Measurements from ENCODE around the gene LEKR1.
A peak's percentile ranks its signal among the peaks of the same experiment; 100 is the strongest.

Gene LEKR1

GRCh38 chr3:157078131-157078810, 252.1 kb downstream of the LEKR1 start:
- DNase-seq (ENCODE audit: low read depth in 1 of 2, low spot score in 1 of 2): no peak

- no peak for DNase-seq (ENCODE audit: low read depth in 1 of 2, low spot score in 1 of 2)
These were observed 252.6 kb downstream of the LEKR1 start for GRCh38 chr3:157078811-157079185.

- DNase-seq (ENCODE audit: low read depth in 1 of 2, low spot score in 1 of 2): no peak
These were observed 253.7 kb downstream of the LEKR1 start for GRCh38 chr3:157079676-157080369.

DNA sequence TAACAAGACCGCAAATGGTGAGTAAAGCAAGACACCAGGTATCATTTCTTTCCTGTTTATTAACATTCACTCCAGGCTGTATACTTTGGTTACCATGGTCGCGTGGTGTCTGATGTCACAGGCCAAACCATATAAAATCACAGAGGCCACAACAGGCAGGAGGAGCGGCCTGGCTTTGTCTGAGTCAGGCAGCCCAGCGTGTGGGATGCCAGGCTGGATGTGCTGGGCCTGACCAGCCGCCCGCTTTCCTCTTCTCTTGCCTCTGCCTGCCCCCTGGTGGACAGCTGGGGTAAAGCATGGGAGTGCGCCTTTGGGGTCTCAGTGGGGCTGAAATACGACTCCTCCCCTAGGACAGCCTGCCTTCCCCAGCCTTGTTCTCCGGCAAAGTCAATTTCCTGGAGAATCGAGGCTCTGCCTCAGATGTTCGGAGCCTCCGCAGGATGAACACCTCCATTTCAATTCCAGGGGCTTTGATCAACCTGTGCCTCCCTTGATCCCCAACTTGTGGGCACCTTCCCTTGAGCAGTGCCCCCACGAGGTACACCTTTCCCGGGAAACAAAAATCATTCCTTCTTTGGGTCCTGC, 255.6 kb downstream of the LEKR1 start:
- DNase-seq (ENCODE audit: low read depth in 1 of 2, low spot score in 1 of 2): peak; percentile 81 to 83

DNA sequence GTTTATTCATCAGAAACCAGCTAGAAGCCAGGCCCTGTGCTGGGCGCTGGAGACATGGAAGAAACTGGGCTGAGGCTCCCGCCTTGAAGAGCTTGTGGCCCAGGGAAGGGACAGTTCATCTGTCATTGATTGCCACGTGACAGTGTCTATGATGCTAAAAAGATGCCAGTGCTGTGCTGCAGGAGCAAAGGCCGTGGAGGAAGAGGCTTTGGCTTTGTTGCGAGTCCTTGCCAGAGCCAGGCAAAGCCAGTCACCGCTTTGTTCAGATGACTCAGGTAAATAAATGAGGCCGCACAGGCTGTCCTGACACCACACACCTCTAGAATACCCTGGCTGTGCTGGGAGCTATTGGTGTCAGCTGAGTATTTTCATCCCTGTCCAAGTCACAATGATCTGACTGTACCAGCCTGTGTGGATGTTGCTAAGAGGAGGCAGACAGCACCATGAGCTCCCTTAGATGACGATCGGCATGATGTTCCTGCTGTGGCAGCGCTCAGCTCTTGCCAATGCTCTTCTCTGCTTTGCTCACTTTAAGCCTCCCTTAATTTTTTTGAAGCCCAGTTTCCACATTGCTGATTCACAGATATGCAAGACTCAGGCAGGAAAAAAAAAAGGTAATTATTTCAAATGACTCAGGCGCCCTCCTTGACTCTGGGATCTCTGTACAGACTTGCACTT, 256.3 kb downstream of the LEKR1 start:
- no peak for DNase-seq (ENCODE audit: low read depth in 1 of 2, low spot score in 1 of 2)

DNA sequence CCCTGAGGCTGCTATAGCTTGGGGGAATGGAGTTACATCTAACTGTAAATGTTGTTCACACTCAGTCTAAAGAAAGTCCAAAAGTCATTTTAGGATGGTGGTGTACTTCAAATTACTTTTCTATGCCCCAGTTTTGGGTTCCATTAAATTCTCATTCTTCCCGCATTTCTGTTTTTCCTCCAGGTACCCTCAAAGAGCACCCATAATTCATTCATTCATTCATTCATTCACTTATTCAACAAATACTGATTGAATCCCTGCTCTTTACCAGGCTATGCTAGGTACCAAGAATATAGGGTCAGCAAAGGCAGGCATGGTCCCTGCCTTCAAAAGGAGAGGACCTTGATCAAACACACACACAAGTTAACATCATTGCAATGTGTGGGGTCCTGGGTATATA, 257.7 kb downstream of the LEKR1 start:
- DNase-seq (ENCODE audit: low read depth in 1 of 2, low spot score in 1 of 2): no peak

DNA sequence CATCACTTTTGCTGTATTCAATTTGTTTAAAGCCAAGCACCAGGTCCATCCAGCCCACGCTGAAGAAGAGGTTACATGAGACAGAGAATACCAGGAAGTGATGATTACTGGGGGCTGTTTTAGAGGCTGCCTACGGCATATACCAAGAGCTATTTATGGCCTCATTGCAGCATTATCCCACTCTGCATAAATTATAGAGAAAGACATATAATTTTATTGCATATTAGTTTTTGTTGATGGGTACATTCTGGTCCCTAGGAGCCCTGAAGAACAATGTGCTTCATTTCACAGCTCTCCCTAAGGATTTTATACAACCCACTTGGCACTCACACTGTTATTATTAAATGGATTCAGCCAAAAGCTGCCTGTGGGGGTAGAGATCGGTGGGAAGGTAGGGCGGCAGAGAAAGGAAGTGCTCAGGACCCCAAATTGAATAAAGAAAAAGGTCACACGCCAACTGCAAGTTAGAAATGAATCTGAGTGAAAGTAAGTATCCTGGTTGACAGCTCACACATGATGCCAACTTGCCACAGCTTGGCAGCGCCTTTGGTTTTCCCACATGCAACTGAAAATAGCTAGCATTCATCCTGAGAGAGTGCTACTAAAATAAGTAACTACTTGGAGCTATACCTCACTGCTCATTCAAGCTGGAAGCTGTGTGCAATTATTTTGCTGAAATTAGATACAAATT, 260.1 kb downstream of the LEKR1 start:
- DNase-seq (ENCODE audit: low read depth in 1 of 2, low spot score in 1 of 2): no peak

- no peak for DNase-seq (ENCODE audit: low read depth in 1 of 2, low spot score in 1 of 2)
These were observed 260.6 kb downstream of the LEKR1 start for GRCh38 chr3:157086775-157087174.

- no peak for DNase-seq (ENCODE audit: low read depth in 1 of 2, low spot score in 1 of 2)
These were observed 261.2 kb downstream of the LEKR1 start for GRCh38 chr3:157087373-157087772.

GRCh38 chr3:157087780-157088600, 261.8 kb downstream of the LEKR1 start:
- no peak for DNase-seq (ENCODE audit: low read depth in 1 of 2, low spot score in 1 of 2)

- peak; percentile 86 to 90 for DNase-seq (ENCODE audit: low read depth in 1 of 2, low spot score in 1 of 2)
These were observed 262.7 kb downstream of the LEKR1 start for GRCh38 chr3:157088601-157089454.

GRCh38 chr3:157089455-157090221, 263.5 kb downstream of the LEKR1 start:
- DNase-seq (ENCODE audit: low read depth in 1 of 2, low spot score in 1 of 2): peak in 1 of 2 donors; percentile 4

- no peak for DNase-seq (ENCODE audit: low read depth in 1 of 2, low spot score in 1 of 2)
These were observed 265.1 kb downstream of the LEKR1 start for GRCh38 chr3:157091083-157091833.

- no peak for DNase-seq (ENCODE audit: low read depth in 1 of 2, low spot score in 1 of 2)
These were observed 266.1 kb downstream of the LEKR1 start for GRCh38 chr3:157092230-157092629.

DNA sequence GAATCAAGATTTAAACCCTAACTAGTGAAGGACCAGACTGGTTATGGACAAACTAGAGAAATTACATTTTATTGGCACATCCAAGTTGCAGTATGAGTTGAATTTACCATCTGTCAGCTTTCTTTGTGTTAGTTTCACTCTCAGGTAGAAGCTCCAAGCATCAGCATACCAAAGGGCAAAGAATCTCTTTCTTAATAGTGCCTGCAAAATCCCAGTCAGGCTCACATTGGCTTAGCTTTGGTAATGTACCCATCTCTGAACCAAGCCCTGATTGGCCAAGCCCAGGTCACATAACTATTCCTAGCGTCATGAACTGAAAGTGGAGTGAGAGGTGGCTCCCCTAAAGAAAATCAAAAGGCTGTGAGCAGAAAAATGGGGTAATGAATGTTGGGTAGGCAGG, 266.9 kb downstream of the LEKR1 start:
- no peak for DNase-seq (ENCODE audit: low read depth in 1 of 2, low spot score in 1 of 2)

DNA sequence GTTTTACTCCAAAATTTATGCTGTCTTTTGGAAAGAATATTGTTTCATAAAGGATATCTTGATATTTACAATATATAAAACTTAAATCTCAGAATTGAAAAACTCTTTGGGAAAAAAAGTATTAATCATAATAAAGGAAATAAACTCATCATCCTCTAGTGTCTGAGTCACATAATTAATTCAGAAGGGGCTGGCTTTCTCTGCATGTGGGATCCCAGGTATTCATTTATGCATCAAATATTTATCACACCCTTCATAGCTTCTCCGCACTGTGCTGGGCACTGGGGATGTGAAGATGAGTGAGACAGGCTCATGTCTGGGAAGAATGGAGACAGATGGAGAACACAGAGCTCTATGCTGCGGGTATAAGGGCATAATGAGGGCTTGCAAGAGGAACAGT, 268.1 kb downstream of the LEKR1 start:
- no peak for DNase-seq (ENCODE audit: low read depth in 1 of 2, low spot score in 1 of 2)

DNA sequence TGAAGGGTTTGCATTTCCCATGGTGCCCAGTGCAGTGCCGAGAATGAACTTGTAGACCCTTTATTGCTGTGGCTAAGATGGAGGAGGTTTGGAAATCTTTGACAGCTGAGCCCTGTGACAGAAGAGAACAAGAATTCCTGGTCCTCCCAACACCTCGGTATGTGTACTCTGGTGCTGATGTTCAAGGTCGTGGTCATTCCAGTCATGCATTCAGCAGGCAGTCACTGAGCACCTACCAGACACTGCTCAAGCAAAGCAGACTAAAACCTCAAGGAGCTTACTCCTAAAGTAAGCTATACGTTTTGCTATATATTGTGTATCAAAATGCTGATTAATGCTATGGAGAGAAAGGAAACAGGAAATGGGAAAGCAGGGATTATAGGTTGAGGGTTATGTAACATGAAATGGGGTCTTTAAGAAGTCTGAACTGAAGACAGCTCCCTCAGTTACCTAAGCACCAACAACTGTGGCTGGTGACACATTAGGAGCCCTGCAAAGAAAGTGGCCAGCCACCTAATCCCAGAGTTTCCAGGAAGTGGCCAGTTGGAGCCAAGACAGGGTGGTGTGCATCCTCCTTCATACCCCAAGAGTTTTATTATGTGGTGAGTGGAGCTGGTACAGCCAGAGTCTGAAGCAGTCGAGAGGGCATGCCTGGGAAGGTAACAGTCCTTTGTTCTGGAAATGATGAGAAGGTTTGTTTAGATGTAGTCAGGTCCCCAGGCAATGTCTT, 268.8 kb downstream of the LEKR1 start:
- no peak for DNase-seq (ENCODE audit: low read depth in 1 of 2, low spot score in 1 of 2)
